ENCODE results near the gene ZNF593OS. TPM values are rescaled to one million over a fixed set of nuclear protein-coding genes. Genes with fewer than 3 reads are reported as not detected.
A peak's percentile ranks its signal among the peaks of the same experiment; 100 is the strongest.

Gene ZNF593OS
- total RNA-seq, 3 donors from 2014 or later: not detected

DNA sequence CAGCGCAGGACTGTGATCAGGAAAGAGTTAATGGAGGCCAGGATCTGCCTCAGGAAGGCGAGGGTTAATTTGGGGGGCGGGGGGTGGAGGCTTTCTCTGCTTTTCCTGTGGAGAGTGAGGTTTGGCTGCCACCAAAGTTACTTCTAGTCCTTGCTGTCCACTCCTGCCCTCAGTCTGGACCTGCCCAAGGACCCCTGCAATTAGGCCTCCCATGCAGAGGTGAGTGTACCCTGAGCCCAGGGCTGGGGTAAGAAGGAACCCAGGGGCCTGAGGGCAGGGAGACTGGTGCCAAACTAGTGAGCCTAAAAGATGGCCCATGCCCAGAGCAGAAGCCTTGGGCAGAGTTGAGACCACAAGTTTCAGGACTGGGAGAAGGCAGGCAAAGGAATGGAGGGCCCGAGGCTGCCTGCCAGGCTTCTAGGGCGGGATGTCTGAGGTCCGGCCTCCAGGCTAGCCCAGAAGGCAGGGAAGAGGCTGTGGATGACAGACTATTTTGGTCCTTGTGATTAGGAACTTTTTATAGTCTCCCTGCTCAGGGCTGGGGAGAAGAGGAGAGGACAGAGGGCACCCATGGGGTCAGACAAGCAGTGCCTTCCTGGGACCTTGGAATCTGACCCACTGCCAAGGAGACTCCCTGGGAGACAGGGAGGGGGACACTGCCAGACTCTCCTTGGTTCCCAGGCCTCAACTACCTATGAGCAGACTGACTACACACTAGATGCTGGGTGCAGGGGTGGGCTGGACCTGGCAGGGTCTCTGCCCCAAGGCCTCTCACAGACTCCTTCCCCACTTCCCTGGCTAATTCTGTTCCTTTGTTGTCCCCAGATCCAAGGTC, 12.5 kb downstream of the ZNF593OS start, which contains the start of gene FAM110D:
Gene FAM110D (plus strand): TSS at position 172 of the 835 bp plus-strand sequence. CDS start 2,213 bp downstream, outside the sequence.
- no peak within 1 kb of the TSS for H3K4me3 Mint-ChIP-seq
- H3K9me3 Mint-ChIP-seq: no peaks in the 10 kb centered on the region
- H3K27me3 Mint-ChIP-seq (ENCODE audit: low read depth): peaks cover 53% of the 10 kb centered on the region
- no peak for ATAC-seq
- no peaks in the 10 kb centered on the region for H3K36me3 Mint-ChIP-seq (ENCODE audit: insufficient read depth)
- peaks cover 9% of the 10 kb centered on the region for H3K4me1 Mint-ChIP-seq (ENCODE audit: low read depth)
- no peak for DNase-seq

- peaks cover 7% of the 10 kb centered on the region for H3K4me1 Mint-ChIP-seq (ENCODE audit: low read depth)
- no peak for DNase-seq
- H3K36me3 Mint-ChIP-seq (ENCODE audit: insufficient read depth): no peaks in the 10 kb centered on the region
- H3K9me3 Mint-ChIP-seq: no peaks in the 10 kb centered on the region
- no peak for ATAC-seq
- peaks cover 48% of the 10 kb centered on the region for H3K27me3 Mint-ChIP-seq (ENCODE audit: low read depth)
- no peak overlapping the region for H3K4me3 Mint-ChIP-seq
These were observed 13.2 kb downstream of the ZNF593OS start for GRCh38 chr1:26158271-26158907.

GRCh38 chr1:26156285-26157038, 15.2 kb downstream of the ZNF593OS start:
- Mint-ChIP-seq H3K4me3 (no peak overlapping the region), H3K36me3 (ENCODE audit: insufficient read depth) (no peaks in the 10 kb centered on the region), H3K4me1 (ENCODE audit: low read depth) (peaks cover 3% of the 10 kb centered on the region), H3K27me3 (ENCODE audit: low read depth) (peaks cover 37% of the 10 kb centered on the region), H3K9me3 (no peaks in the 10 kb centered on the region)
- ATAC-seq: peak; percentile 14 to 20
- DNase-seq: no peak

GRCh38 chr1:26155370-26156284, 16.0 kb downstream of the ZNF593OS start:
- no peak for ATAC-seq
- Mint-ChIP-seq H3K36me3 (ENCODE audit: insufficient read depth) (no peaks in the 10 kb centered on the region), H3K4me1 (ENCODE audit: low read depth) (peaks cover 3% of the 10 kb centered on the region), H3K4me3 (no peak overlapping the region), H3K9me3 (no peaks in the 10 kb centered on the region), H3K27me3 (ENCODE audit: low read depth) (peaks cover 34% of the 10 kb centered on the region)
- no peak for DNase-seq

- no peak overlapping the region for H3K4me3 Mint-ChIP-seq
- H3K27me3 Mint-ChIP-seq (ENCODE audit: low read depth): peaks cover 31% of the 10 kb centered on the region
- ATAC-seq: no peak
- no peaks in the 10 kb centered on the region for H3K36me3 Mint-ChIP-seq (ENCODE audit: insufficient read depth)
- DNase-seq: no peak
- H3K4me1 Mint-ChIP-seq (ENCODE audit: low read depth): peaks cover 3% of the 10 kb centered on the region
- H3K9me3 Mint-ChIP-seq: no peaks in the 10 kb centered on the region
These were observed 16.9 kb downstream of the ZNF593OS start for GRCh38 chr1:26154750-26155149.

- Mint-ChIP-seq H3K36me3 (ENCODE audit: insufficient read depth) (no peaks in the 10 kb centered on the region), H3K4me3 (no peak overlapping the region), H3K9me3 (no peaks in the 10 kb centered on the region), H3K4me1 (ENCODE audit: low read depth) (peaks cover 3% of the 10 kb centered on the region), H3K27me3 (ENCODE audit: low read depth) (peaks cover 26% of the 10 kb centered on the region)
- ATAC-seq (no peak), DNase-seq (no peak)
These were observed 17.6 kb downstream of the ZNF593OS start for GRCh38 chr1:26153966-26154532.

DNA sequence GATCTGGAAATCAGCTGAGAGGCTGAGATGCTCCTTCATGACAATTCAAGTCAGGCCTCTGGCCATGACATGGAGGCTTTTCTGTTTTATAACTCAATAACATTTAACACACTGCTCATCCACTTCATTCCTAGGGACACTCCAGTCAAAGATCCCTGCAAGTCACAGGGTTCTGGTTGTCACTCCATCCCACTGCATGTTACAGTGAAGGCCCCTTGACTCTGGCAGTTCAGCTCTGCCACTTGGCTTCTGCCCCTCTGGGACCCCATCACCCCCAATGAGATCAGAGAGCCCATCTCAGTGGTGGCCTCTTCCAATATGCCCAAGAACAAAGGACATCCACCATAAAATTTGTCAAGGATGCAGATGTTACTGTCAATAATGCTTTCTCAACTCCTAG, 22.7 kb downstream of the ZNF593OS start:
- H3K9me3 Mint-ChIP-seq: no peaks in the 10 kb centered on the region
- no peak overlapping the region for H3K4me3 Mint-ChIP-seq
- no peaks in the 10 kb centered on the region for H3K36me3 Mint-ChIP-seq (ENCODE audit: insufficient read depth)
- H3K4me1 Mint-ChIP-seq (ENCODE audit: low read depth): peaks cover 3% of the 10 kb centered on the region
- peaks cover 7% of the 10 kb centered on the region for H3K27me3 Mint-ChIP-seq (ENCODE audit: low read depth)
- ATAC-seq (no peak), DNase-seq (no peak)

DNA sequence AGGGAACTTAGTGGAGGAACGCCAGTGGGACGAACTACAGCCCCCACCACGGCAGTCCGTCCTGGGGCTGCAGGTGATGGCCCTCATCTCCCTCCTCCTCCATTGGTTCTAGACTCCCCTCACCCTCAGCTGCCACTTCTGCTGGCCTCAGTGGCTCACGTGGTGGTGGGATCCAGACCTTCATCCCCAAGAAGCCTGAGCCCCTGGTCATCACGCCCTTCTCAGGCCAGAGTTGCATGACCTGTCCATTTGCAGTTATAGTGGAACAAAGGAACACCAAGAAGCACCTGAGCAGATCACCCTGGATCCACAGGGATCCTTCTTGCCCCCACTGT, 25.7 kb downstream of the ZNF593OS start:
- no peaks in the 10 kb centered on the region for H3K9me3 Mint-ChIP-seq
- no peak overlapping the region for H3K4me3 Mint-ChIP-seq
- DNase-seq: no peak
- ATAC-seq: no peak
- H3K27me3 Mint-ChIP-seq (ENCODE audit: low read depth): peaks cover 7% of the 10 kb centered on the region
- H3K36me3 Mint-ChIP-seq (ENCODE audit: insufficient read depth): no peaks in the 10 kb centered on the region
- peaks cover 3% of the 10 kb centered on the region for H3K4me1 Mint-ChIP-seq (ENCODE audit: low read depth)

DNA sequence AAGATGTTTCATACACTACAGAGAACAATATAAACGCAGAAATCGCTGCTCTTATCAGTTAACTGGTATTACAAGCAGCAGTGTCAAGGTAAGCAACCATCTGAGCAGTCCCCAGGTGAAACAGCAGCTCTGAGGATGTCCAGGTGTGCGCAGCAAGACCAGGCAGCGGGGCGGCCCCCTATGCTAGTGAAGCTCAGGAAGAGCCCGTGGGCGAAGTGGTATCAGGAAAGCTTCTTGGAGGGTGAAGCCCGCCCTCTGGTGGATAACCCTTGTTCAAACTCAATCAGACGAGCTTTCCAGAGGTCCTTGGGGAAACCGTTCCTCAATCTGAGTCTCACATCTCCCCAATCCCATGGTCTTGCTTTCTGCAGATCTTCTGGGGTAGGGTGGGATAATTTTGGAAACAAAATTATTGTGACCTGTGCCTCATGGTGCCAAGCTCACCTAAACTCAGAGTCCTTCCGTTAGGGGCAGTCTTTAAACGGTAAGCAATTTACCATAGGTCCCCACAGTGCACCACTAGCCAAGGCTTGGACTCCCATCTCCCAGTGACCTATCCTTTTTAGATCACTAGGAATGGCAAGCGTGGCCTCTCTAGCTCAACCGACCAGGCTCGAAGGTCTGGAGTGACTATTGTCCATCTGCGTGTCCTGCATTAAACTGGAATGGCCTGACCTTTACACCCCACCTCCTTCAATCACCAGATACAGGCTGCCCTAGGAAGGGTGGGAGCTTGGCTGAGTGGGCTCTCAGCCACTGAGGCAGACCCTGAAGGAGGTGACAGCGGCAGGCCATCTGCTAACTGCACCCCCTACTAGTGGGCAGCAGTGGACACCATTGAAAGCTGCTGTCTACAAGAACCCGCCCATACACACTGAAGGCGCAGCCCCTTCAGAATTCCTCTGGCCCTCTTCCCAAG, 26.3 kb downstream of the ZNF593OS start:
- DNase-seq (peak; percentile 80), ATAC-seq (peak; percentile 81 to 96)
- Mint-ChIP-seq H3K9me3 (no peaks in the 10 kb centered on the region), H3K4me1 (ENCODE audit: low read depth) (peaks cover 3% of the 10 kb centered on the region), H3K4me3 (no peak overlapping the region), H3K27me3 (ENCODE audit: low read depth) (peaks cover 7% of the 10 kb centered on the region), H3K36me3 (ENCODE audit: insufficient read depth) (no peaks in the 10 kb centered on the region)

DNA sequence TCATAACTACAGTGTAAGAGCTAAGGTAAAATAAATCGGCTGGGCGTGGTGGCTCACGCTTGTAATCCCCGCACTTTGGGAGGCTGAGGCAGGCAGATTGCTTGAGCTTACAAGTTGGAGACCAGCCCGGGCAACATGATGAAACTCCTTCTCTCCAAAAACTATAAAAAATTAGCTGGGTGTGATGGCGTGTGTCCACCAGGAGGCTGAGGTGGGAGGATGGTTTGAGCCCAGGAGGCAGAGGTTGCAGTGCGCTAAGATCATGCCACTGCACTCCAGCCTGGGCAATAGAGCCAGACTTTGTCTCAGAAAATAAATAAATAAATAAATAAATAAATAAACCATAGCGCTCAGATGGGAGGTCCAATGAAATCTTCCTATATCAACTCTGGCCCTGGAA, 29.5 kb downstream of the ZNF593OS start:
- ATAC-seq (no peak), DNase-seq (no peak)
- peaks cover 5% of the 10 kb centered on the region for H3K27me3 Mint-ChIP-seq (ENCODE audit: low read depth)
- H3K9me3 Mint-ChIP-seq: no peaks in the 10 kb centered on the region
- H3K4me3 Mint-ChIP-seq: no peak overlapping the region
- H3K36me3 Mint-ChIP-seq (ENCODE audit: insufficient read depth): no peaks in the 10 kb centered on the region
- peaks cover 10% of the 10 kb centered on the region for H3K4me1 Mint-ChIP-seq (ENCODE audit: low read depth)

DNA sequence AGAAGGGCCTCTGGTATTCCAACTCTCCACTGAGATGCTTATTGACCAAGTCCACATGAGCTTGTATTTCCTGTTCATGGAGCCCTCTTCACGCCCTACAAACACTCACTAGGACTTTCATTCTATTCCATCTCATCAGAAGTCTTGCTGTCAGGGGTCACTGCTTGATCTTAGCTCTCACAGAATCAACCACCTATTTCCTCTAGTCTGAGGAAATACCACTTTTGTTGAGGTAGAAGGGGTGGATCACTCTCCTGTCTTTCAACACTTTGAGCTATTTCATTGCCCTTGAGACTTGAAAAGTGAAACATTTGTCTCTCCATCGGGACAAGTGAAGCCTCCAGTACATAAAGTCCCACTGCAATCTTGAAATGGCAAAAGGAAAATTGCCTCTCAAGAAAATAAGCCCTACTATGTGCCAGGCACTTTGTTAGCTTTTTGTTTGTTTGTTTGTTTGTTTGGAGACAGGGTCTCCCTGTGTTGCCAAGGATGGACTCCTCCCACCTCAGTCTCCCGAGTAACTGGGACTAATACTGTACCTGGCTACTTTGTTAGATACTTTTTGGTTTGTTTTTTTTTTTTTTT, 32.6 kb downstream of the ZNF593OS start:
- Mint-ChIP-seq H3K4me3 (no peak overlapping the region), H3K4me1 (ENCODE audit: low read depth) (peaks cover 7% of the 10 kb centered on the region), H3K9me3 (peaks cover 3% of the 10 kb centered on the region), H3K27me3 (ENCODE audit: low read depth) (no peaks in the 10 kb centered on the region), H3K36me3 (ENCODE audit: insufficient read depth) (no peaks in the 10 kb centered on the region)
- DNase-seq (no peak), ATAC-seq (no peak)

GRCh38 chr1:26134466-26134865, 37.2 kb downstream of the ZNF593OS start:
- DNase-seq (no peak), ATAC-seq (no peak)
- peaks cover 7% of the 10 kb centered on the region for H3K4me1 Mint-ChIP-seq (ENCODE audit: low read depth)
- no peak overlapping the region for H3K4me3 Mint-ChIP-seq
- no peaks in the 10 kb centered on the region for H3K27me3 Mint-ChIP-seq (ENCODE audit: low read depth)
- H3K9me3 Mint-ChIP-seq: peaks cover 3% of the 10 kb centered on the region
- H3K36me3 Mint-ChIP-seq (ENCODE audit: insufficient read depth): no peaks in the 10 kb centered on the region

Data from activated T-cell treated with anti-CD3 and anti-CD28 coated beads, Interleukin-2, amount 50 U/mL, for 4 hours (primary cell).